Measurements from ENCODE around the gene MICAL2.
A peak's percentile ranks its signal among the peaks of the same experiment; 100 is the strongest.

The MICAL2 gene

GRCh38 chr11:12192794-12193514 lies 82.6 kb downstream of the MICAL2 start:
- DNase-seq, result no peak

GRCh38 chr11:12193515-12194336 lies 83.3 kb downstream of the MICAL2 start:
- no peak for DNase-seq

- DNase-seq, result peak in 1 of 2 donors; percentile 35
Measured at GRCh38 chr11:12195768-12196167, 85.4 kb downstream of the MICAL2 start.

GRCh38 chr11:12196308-12196707 lies 85.9 kb downstream of the MICAL2 start:
- DNase-seq, result no peak

GRCh38 chr11:12196872-12197271 lies 86.5 kb downstream of the MICAL2 start:
- no peak for DNase-seq

- no peak for DNase-seq
Measured at GRCh38 chr11:12198251-12199222, 88.1 kb downstream of the MICAL2 start.

GRCh38 chr11:12199231-12199948 lies 89.0 kb downstream of the MICAL2 start:
- DNase-seq, result no peak

GRCh38 chr11:12200279-12200990 lies 90.0 kb downstream of the MICAL2 start:
- no peak for DNase-seq

- no peak for DNase-seq
Measured at GRCh38 chr11:12200991-12201985, 90.9 kb downstream of the MICAL2 start.

GRCh38 chr11:12202661-12203310 lies 92.4 kb downstream of the MICAL2 start:
- DNase-seq, result no peak

GRCh38 chr11:12204506-12204905 lies 94.1 kb downstream of the MICAL2 start:
- no peak for DNase-seq

- DNase-seq, result no peak
Measured at GRCh38 chr11:12205330-12205729, 94.9 kb downstream of the MICAL2 start.

GRCh38 chr11:12206529-12206928 lies 96.1 kb downstream of the MICAL2 start:
- DNase-seq, result no peak

GRCh38 chr11:12207384-12208150 lies 97.2 kb downstream of the MICAL2 start:
- no peak for DNase-seq

GRCh38 chr11:12209096-12209495 lies 98.7 kb downstream of the MICAL2 start:
- DNase-seq, result no peak

- no peak for DNase-seq
Measured at GRCh38 chr11:12210200-12210599, 99.8 kb downstream of the MICAL2 start.

GRCh38 chr11:12211331-12212065 lies 101.1 kb downstream of the MICAL2 start:
- DNase-seq, result no peak

- DNase-seq, result no peak
Measured at GRCh38 chr11:12212174-12212820, 101.9 kb downstream of the MICAL2 start.

Data from bone marrow (tissue), 2 donors.